CD4-positive, alpha-beta T cell treated with Interleukin-2 at 100 ng/mL for 4 hours (primary cell): ENCODE data around the gene SNX4.

Source experiments
- DNase-seq: peaks from one replicate; pipeline ENCODE4 v3.0.0-alpha.2; 2020; ENCODE audit warnings: low spot score

The SNX4 gene

DNA sequence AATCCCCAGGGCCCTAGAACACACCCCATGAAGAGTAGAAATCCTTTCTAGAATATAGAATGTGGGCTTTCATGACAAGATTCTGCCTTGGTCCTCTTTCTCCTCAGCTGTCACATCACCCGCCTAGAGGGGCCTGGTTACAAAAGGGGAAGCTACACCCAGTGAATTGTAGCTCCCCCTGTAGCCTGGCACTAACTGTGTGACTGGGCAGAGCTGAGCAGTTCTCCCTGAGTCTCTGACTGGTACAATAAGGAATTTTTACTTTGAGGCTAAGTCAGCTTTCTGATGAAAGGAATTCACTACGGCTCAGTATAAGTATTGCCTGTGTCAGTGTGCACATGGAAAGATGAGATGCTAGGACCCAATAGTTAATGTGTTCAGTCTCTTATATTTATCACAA is 116.2 kb downstream of the SNX4 start:
- no peak for DNase-seq

DNA sequence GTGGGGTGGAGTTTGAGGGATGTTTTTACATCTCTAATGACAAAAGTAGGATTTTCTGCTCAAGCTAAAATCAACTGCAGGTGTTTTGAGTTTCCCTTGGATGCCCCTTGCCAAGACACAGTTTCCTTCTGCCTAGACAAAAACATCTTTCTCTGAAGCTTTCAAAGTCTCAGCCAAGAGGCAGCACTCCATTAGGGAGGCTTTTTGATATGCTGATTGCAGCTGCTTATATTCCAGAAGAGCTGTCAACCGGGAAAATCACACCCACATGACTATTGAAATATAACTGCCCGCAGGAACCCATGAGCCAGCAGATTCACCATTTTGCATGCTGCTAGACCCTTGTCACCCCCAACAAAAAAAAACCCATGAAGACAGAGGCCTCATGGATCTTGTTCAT is 117.4 kb downstream of the SNX4 start:
- no peak for DNase-seq

DNA sequence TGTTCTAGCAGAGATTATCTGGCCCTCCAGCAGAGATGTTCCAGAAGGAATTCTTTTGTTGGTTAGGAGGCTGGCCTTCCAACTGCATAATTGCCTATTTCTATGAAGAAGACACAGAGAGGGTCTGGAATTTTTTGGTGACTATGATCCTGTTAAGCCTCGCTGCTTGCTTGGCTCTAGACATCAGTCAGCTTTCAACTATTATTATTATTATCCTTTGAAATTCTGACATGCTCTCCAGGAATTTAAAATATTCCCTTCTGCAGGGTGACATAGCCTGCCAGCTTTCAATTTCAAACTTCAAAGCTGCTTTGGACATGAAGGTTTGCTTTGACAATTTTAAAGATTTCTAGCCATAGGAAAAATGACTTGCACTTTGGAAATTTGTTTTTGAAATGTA is 118.6 kb downstream of the SNX4 start:
- no peak for DNase-seq

GRCh38 chr3:125398952-125399351 is 121.0 kb downstream of the SNX4 start:
- no peak for DNase-seq
